ENCODE data around the gene CAPN9.
A peak's percentile ranks its signal among the peaks of the same experiment; 100 is the strongest.

- TF ChIP-seq CTCF (IDR thresholded peaks at IDR 0.05) (no peak), POLR2AphosphoS5 (IDR thresholded peaks at IDR 0.05) (peak; percentile 37)
Observed at GRCh38 chr1:230730977-230731376, 16.2 kb upstream of the CAPN9 start.

All from prostate gland (tissue), 2 donors.